ENCODE data around the gene PPP5C. TPM values are rescaled to one million over a fixed set of nuclear protein-coding genes. Genes with fewer than 3 reads are reported as not detected.
"Not testable (repeated sequence)": the region's sequence is repeated elsewhere in the genome, so short reads cannot be mapped to it uniquely, and the experiment has no call there.

PPP5C gene
- total RNA-seq, 1 donor from 2014 or later, result 57.7 TPM

DNA sequence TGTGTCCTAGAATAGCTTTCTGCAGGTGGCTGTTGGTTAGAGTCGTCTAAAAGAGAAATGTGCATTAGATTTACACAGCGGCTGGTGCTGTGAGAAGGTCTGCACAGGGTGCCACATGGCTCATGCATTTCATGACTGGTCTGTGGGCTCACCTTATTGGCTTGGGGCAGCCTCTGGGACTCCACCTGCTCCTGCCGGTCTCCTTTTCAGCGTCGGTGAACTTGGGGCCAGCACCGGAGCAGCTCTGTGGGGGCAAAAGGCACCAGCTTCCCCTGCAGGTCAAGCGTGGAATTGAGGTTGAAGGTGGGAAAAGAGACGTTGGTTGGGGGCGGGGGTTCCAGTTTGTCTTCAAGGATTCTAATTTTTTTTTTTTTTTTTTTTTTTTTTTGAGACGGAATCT is 84.9 kb downstream of the PPP5C start:
- TF ChIP-seq, protein P1, sequence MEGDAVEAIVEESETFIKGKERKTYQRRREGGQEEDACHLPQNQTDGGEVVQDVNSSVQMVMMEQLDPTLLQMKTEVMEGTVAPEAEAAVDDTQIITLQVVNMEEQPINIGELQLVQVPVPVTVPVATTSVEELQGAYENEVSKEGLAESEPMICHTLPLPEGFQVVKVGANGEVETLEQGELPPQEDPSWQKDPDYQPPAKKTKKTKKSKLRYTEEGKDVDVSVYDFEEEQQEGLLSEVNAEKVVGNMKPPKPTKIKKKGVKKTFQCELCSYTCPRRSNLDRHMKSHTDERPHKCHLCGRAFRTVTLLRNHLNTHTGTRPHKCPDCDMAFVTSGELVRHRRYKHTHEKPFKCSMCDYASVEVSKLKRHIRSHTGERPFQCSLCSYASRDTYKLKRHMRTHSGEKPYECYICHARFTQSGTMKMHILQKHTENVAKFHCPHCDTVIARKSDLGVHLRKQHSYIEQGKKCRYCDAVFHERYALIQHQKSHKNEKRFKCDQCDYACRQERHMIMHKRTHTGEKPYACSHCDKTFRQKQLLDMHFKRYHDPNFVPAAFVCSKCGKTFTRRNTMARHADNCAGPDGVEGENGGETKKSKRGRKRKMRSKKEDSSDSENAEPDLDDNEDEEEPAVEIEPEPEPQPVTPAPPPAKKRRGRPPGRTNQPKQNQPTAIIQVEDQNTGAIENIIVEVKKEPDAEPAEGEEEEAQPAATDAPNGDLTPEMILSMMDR (IDR thresholded peaks at IDR 0.05), result no peak
- intact Hi-C loops (cut with micrococcal nuclease), result no loop called here
- Mint-ChIP-seq H3K9me3 (no peaks in the 10 kb centered on the region), H3K27ac (no peak overlapping the region), H3K4me1 (peaks cover 17% of the 10 kb centered on the region), H3K27me3 (peaks cover 55% of the 10 kb centered on the region), H3K36me3 (ENCODE audit: low read depth) (no peaks in the 10 kb centered on the region), H3K4me3 (no peak overlapping the region)
- ChIA-PET POLR2A (no interaction called here), CTCF (no interaction called here)
- DNase-seq (no peak), ATAC-seq (ENCODE audit: low read depth) (no peak)

DNA sequence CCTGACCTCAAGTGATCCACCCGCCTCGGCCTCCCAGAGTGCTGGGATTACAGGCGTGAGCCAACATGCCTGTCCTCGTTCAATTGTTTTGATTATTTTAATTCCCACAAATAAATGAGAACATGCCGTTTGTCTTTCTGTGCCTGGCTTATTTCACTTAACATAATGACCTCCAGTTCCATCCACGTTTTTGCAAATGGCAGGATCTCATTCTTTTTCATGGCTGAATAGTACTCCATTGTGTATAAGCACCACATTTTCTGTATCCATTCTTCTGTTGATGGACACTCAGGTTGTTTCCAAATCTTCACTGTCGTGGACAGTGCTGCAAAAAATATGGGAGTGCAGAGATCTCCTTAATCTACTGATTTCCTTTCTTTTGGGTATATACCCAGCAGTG is 86.6 kb downstream of the PPP5C start:
- H3K4me3 Mint-ChIP-seq; H3K27ac Mint-ChIP-seq; DNase-seq; intact Hi-C loops (cut with micrococcal nuclease); H3K36me3 Mint-ChIP-seq (ENCODE audit: low read depth); H3K4me1 Mint-ChIP-seq; CTCF ChIA-PET; H3K9me3 Mint-ChIP-seq; ATAC-seq (ENCODE audit: low read depth): not testable (repeated sequence)
- POLR2A ChIA-PET, result interaction anchor here (0.7 kb wide), 1 partner anchor 89 kb away, joined by 3 read pairs; no protein-coding TSS in a partner anchor
- H3K27me3 Mint-ChIP-seq, result peaks cover 40% of the 10 kb centered on the region

DNA sequence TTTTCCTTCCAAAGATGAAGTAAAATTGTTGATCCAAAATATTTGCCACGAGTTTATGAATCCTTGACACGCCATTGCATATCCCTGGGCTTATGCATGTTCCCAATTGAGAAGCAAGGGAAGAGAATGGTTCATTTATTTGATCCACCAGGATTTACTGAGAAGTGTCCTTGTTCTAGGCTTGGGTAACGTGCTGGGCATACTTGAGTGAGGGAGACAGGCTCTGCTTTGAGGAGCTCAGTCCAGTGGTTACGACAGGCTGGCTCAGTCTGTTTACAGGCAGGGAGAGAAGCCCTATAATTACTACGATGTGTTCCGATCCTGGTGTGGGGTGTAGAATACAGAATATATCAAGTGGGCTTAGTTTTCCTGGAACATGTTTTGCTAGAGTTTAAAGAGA is 88.1 kb downstream of the PPP5C start:
- intact Hi-C loops (cut with micrococcal nuclease), result no loop called here
- no peaks in the 10 kb centered on the region for H3K4me1 Mint-ChIP-seq
- peaks cover 29% of the 10 kb centered on the region for H3K27me3 Mint-ChIP-seq
- TF ChIP-seq, protein P1 (IDR thresholded peaks at IDR 0.05), result no peak
- no peaks in the 10 kb centered on the region for H3K36me3 Mint-ChIP-seq (ENCODE audit: low read depth)
- H3K9me3 Mint-ChIP-seq, result no peaks in the 10 kb centered on the region
- no peak overlapping the region for H3K4me3 Mint-ChIP-seq
- ChIA-PET POLR2A (no interaction called here), CTCF (no interaction called here)
- ATAC-seq (ENCODE audit: low read depth) (no peak), DNase-seq (no peak)
- H3K27ac Mint-ChIP-seq, result no peak overlapping the region

DNA sequence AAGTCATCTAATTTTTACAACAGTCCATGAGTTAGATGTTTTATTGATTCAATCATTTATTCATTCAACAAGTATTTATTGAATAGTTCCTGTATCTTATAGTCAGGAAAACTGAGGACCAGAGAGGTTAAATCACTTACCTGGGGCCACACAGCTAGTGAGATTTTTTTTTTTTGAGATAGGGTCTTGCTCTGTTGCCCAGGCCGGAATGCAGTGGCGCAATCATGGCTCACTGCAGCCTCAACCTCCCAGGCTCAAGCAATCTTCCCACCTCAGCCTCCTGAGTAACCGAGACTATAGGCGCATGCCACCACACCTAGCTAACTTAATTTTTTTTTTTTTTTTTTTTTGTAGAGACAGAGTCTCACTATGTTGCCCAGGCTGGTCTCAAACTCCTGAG is 88.8 kb downstream of the PPP5C start:
- H3K27ac Mint-ChIP-seq; H3K36me3 Mint-ChIP-seq (ENCODE audit: low read depth); ATAC-seq (ENCODE audit: low read depth); CTCF ChIA-PET; POLR2A ChIA-PET; DNase-seq; intact Hi-C loops (cut with micrococcal nuclease); H3K4me1 Mint-ChIP-seq; H3K9me3 Mint-ChIP-seq; H3K4me3 Mint-ChIP-seq: not testable (repeated sequence)
- H3K27me3 Mint-ChIP-seq, result peaks cover 24% of the 10 kb centered on the region

Other genes with a start within 250 kb of the PPP5C start
- gene IGFL3, start 222.4 kb upstream of the PPP5C start, total RNA-seq, result not detected in 2 replicates
- not detected in 2 replicates for gene IGFL2, start 198.8 kb upstream of the PPP5C start, total RNA-seq
- gene IGFL1, start 117.3 kb upstream of the PPP5C start, total RNA-seq, result not detected in 2 replicates
- gene HIF3A, start 50.0 kb upstream of the PPP5C start, total RNA-seq, result not detected in 2 replicates
- not detected in 2 replicates for gene CCDC8, start 66.5 kb downstream of the PPP5C start, total RNA-seq
- gene PNMA8C, start 81.8 kb downstream of the PPP5C start, total RNA-seq, result not detected in 2 replicates
- not detected in 2 replicates for gene PNMA8A, start 124.5 kb downstream of the PPP5C start, total RNA-seq
- gene PNMA8B, start 148.8 kb downstream of the PPP5C start, total RNA-seq, result 0.04 TPM in 1 of 2 replicates, not detected in the other